HL-60/S4 treated with retinoic acid at 250 ng/mL for 4 days and 3 days (cell line): ENCODE data around the gene TNRC18.

Experiments
- in situ Hi-C: fragments of 300-500 bp; cut with MboI; formaldehyde crosslinking; loops from 2 replicates; pipeline ENCODE4 v1.7.0; 2022; ENCODE audit warnings: low sequenced_read_pairs

The TNRC18 gene

GRCh38 chr7:5408777-5409176 lies 14.9 kb downstream of the TNRC18 start:
- in situ Hi-C loops: no loop called here

GRCh38 chr7:5406957-5407945 lies 16.4 kb downstream of the TNRC18 start:
- in situ Hi-C loops: no loop called here

DNA sequence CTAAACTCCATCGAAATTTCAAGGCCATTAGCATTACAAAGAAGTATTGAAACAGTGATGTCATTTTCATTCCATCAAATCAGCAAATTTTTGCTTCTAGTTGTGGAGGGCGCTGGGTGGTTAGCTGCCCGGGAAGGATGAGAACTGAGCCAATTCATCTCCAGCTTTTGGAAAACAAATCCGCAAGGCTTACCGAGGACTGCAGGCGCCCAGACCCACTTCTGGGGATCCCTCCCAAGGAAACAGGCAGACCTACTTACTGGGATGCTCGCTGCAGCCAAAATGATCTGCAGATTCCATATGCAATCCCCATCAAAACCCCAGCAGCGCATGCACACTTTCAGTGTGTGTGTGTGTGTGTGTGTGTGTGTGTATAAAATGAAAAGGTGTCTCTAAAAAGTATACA lies 19.2 kb downstream of the TNRC18 start:
- in situ Hi-C loops: no loop called here

DNA sequence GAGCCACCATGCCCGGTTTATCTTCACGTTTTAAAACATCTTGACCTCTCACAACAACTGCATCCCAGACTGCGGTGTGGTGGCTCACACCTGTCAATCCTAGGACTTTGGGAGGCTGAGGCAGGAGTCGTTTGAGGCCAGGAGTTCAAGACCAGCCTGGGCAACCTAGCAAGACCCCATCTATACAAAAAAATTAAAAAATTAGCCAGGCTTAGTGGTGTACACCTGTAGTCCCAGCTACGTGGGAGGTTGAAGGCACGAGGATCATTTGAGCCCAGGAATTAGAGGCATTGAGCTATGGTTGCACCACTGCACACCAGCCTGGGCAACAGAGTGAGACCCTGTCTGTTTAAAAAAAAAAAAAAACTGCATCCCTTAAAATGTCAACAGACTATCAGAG lies 20.2 kb downstream of the TNRC18 start:
- in situ Hi-C loops: no loop called here

DNA sequence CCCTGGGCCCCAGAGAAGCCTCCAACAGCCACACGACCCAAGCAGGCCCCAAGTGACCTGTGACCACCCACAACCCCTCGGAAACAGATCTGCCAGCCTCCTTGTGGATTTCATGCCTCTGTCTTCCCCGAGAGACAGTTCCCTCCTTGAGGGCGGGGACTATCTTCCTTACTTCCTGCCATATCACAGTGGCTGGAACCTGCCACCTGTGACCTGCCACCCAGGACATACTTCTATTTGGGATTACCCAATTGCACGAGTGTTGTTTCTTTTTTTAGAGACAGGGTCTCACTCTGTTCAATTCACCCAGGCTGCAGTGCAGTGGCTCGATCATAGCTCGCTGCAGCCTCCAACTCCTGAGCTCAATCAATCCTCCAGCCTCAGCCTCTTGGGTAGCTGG lies 25.9 kb downstream of the TNRC18 start:
- in situ Hi-C loops: no loop called here

DNA sequence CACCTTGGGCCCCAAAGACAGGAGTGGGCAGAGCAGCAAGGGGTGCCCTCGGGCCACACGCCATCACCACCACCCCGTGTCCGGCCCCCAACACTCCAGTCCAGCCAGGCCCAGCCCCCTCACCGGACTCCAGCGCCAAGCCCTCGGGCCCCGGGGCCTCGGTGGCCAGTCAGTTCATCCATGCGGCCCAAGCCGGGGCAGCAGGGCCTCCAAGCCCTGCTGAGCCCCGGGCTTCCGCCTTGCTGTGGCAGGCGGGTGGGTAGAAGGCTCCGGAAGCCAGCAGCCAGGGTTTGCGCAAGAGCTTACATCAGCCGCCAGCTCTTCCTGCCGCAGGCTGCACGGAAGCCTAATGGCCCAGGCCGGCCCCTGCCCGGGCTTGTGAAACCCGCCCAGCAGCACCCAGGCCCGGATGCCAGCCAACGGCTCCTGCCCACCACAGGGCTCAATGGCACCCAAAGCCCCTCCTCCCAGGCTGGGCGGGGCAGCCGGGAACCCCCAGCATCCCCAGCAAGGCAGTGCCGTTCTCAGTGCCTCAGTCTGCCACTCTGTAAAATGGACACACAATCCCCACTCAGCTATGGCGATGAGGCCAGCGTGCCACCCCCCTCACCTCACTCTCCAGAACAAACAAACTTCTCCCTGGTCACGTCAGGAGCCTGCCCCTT lies 26.5 kb downstream of the TNRC18 start:
- in situ Hi-C loops: no loop called here

DNA sequence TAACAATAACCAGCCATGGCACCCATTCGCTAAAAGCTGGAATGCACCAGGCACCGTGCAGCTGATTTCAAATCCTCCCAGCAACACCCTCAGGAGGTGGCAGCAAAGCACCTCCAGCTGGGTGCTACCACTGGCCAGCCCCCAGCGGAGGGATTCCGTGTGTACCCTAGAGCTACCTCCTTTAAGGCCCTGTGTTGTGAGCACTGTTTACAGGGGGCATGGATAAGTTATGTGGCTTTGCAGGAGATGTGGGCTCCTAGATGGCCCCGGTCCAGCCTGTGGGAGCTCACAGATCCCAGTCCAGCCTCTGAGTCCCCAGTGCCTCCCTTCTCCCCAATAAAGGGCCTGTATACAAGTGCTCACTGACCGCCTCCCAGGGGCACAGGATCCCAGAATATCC lies 27.1 kb downstream of the TNRC18 start:
- in situ Hi-C loops: no loop called here

DNA sequence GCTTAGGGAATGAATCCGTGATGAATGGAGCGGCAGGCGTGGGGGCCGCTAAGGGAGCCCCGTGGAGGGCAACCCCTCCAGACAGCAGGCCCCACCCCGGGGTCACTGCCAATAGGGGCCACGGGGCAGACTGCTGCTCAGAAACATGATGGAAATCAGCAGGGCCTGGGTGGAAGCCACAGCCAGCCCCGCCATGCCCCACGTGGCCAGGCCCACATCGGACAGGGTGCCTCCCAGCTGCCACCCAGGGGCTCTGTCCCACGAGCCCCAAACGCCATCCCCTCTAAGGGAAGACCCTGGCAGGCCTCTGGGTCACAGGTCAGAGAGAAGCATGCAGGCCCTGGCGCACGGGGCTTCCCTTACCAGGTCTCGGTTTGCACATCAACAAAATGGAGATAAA lies 28.4 kb downstream of the TNRC18 start:
- in situ Hi-C loops: no loop called here

DNA sequence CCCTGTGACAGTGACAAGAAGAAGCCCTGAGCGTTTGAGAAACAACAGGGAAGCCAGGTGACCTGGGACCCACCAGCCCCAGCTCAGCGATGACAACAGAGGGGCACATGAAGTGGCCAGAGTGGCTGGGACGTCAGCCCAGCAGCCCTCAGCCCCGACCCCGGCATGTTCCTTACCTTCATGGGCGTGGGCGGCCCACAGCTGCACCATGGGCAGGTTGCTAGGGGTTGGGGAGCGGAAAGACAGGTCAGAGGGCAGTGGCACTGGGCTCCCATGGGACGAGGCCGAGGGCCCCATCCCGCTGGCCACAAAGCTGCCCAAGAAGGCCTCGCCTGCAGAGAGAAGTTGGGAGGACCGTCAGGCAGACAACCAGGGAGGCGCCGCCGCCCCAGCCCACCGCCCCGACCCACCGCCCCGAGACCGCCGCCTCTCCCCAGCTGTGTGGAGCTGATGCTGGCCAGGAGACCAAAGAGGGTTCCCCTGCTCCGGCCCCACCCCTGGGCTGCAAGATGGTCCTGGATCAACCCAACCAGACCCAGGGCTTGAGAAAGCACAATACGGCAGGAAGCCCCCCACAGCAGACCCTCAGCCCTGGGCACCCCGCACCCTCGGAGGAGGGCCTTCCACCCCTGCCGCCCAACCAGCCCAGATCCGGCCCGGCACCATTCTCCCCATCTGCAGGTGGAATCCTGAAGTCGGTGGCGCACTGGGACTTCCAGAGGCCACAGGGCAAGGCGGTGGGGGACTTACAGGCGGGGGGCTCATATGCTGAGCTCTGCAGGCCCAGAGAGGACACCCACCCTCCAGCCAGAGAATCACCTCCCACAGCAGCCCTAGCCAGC lies 29.1 kb downstream of the TNRC18 start:
- in situ Hi-C loops: no loop called here

- in situ Hi-C loops: no loop called here
Measured at GRCh38 chr7:5393748-5394147, 29.9 kb downstream of the TNRC18 start.

DNA sequence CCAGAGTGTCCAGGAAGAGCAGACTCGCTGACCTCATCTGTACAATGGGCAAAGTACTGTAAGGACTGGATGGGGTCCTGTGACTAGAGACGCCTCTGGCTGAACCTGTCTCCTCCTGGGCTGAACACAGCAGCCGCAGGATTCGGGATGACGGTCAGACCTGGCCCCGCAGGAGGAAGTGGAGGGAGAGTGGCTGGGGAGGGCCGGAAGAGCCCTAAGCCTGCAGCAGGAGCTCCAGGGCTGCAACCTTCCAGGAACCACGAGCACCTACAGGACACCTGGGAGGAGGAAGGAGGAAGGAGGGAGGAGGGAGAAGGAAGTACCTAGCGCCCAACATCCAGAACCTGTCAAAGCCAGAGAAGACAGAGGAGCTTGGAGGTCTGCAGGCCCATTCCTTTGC lies 30.3 kb downstream of the TNRC18 start:
- in situ Hi-C loops: no loop called here

DNA sequence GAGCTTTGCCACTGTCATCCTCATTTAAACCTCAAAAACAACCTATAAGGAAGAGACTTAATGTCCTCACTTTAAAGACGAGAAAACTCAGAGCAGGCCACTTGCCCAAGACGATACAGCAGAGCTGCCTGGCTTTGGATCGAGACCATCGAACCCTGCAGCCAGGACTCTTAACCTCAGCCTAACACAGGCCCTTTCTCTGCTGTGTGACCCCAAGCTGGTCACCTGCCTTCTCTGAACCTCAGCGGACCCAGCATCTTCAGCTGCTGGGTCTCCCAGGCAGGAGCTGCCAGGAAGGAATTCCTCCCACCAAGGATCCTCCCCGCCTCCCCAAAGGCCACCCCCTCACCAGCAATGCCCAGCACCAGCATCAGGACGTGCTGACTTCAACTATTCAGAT lies 32.7 kb downstream of the TNRC18 start:
- in situ Hi-C loops: no loop called here

DNA sequence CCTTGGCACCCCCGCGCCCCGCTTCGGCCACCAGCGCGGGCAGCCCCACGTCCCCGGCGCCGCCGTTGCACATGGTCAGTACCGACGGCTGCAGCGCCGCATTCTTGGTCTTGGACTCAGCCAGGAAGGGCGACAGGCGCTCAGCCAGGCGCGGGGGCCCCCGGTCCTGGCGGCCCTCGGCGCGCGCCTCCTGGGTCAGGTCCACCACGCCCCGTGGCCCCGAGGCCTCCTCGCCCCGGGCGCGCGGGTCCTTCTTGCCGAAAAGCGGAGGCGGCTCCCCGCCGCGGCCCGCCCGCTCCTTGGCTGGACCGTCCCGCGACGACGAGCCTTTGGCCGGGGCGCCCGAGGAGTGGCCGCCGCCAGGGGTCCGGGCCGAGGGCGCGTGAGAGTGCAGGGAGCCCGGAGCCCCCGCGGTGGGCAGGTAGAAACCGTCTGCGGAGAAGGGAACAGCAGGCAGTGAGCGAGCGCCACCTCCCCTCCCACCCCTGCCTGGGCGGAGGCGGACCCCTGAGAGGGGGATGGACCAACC lies 34.7 kb downstream of the TNRC18 start:
- in situ Hi-C loops: no loop called here

DNA sequence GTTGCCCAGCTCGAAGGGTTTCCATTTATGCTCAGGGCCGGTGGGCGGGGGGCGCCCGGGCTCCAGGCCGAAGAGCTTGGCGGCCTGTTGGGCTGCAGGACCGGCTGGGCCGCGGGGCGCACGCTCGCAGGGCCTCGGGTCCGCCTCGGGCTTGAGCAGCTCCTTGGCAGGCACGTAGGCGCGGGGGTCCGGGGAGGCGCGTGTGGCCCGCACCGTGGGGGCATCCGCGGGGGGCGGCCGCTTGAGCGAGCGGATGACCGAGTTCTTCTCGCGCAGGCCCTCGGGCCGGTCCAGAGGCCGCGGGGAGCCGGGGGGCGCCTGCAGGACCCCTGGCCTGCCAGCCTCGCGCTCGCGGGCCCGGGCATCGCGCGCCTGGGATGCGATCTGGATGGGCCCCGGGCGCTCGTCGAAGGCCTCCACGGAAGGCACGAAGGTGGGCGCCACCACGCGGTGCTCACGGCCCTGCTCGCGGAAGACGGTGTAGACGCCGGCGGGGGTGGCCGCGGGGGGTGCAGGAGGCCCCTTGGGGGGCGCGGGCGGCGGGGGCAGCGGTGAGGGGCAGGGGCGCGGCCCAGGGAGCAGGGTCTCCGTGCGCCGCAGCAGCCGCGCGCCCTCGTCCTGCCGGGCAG lies 35.2 kb downstream of the TNRC18 start:
- in situ Hi-C loops: no loop called here

- in situ Hi-C loops: no loop called here
Measured at GRCh38 chr7:5387711-5388245, 35.9 kb downstream of the TNRC18 start.

GRCh38 chr7:5384618-5385017 lies 39.0 kb downstream of the TNRC18 start:
- in situ Hi-C loops: no loop called here

DNA sequence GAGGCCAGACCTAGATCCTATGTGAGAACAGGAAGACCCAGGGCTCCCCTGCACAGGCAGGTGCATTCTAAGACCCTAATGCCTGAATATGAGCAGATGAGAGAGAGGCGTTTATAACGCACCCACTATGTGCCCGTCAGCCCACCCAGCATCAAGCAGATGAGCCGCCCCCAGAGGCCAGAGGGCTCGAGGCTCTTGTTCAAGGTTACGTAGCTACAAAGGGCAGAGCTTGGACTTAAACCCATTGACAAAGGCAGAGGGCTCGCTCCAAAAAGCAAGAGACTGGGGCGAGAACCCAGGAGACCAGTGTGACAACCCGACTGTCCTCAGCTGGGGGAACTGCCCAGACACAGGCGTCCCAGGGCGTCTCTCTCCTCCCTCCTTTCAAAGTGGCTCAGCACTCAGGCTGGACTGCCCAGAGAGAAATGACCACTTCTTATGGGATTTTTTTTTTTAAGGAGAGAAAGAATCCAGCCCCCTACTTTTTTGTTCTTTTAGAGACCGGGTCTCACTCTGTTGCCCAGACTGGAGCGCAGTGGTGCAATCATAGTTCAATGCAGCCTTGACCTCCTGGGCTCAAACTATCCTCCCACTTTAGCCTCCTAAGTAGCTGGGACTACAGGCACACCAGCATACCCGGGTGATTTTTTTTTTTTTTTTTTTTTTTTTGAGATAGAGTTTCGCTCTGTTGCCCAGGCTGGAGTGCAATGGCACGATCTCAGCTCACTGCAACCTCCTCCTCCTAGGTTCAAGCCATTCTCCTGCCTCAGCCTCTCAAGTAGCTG lies 40.1 kb downstream of the TNRC18 start:
- in situ Hi-C loops: no loop called here

- in situ Hi-C loops: no loop called here
Measured at GRCh38 chr7:5382281-5382892, 41.2 kb downstream of the TNRC18 start.
